ENCODE measurements around the gene KRT16.
"Not testable (repeated sequence)": the region's sequence is repeated elsewhere in the genome, so short reads cannot be mapped to it uniquely, and the experiment has no call there.

Gene KRT16

GRCh38 chr17:41614098-41614497 is 1.5 kb upstream of the KRT16 start:
- no peak for DNase-seq

GRCh38 chr17:41613277-41614082 is 913 bp upstream of the KRT16 start:
- DNase-seq: no peak

GRCh38 chr17:41610965-41611640 is 1.5 kb downstream of the KRT16 start:
- DNase-seq: no peak

GRCh38 chr17:41610061-41610517 is 2.5 kb downstream of the KRT16 start:
- DNase-seq: not testable (repeated sequence)

- DNase-seq: not testable (repeated sequence)
These were observed 5.6 kb downstream of the KRT16 start for GRCh38 chr17:41606930-41607329.

- DNase-seq: no peak
These were observed 10.0 kb downstream of the KRT16 start for GRCh38 chr17:41602524-41602923.

- DNase-seq: no peak
These were observed 12.2 kb downstream of the KRT16 start for GRCh38 chr17:41600318-41600717.

- no peak for DNase-seq
These were observed 12.9 kb downstream of the KRT16 start for GRCh38 chr17:41599680-41600079.

- DNase-seq: no peak
These were observed 17.0 kb downstream of the KRT16 start for GRCh38 chr17:41595585-41595984.

- DNase-seq: no peak
These were observed 18.1 kb downstream of the KRT16 start for GRCh38 chr17:41594363-41594915.

GRCh38 chr17:41593306-41593981 is 19.1 kb downstream of the KRT16 start:
- DNase-seq: no peak

- no peak for DNase-seq
These were observed 19.8 kb downstream of the KRT16 start for GRCh38 chr17:41592601-41593305.

- DNase-seq: no peak
These were observed 23.3 kb downstream of the KRT16 start for GRCh38 chr17:41589301-41589700.

- DNase-seq: no peak
These were observed 24.3 kb downstream of the KRT16 start for GRCh38 chr17:41588126-41588810.

- no peak for DNase-seq
These were observed 25.6 kb downstream of the KRT16 start, which contains the start of gene KRT14 for GRCh38 chr17:41586863-41587495. TSS of gene KRT14 (minus strand) at chr17:41586895. CDS start at chr17:41586834, 61 bp downstream.

- DNase-seq: no peak
These were observed 27.1 kb downstream of the KRT16 start for GRCh38 chr17:41585301-41586056.

GRCh38 chr17:41584331-41584927 is 28.1 kb downstream of the KRT16 start:
- not testable (repeated sequence) for DNase-seq

GRCh38 chr17:41583137-41584127 is 29.1 kb downstream of the KRT16 start:
- no peak for DNase-seq

Measured in right kidney (tissue), 1 donor.